Activated T-helper 17 cell treated with anti-CD3 and anti-CD28 coated beads, Interleukin-2, amount 50 U/mL, for 72 hours (primary cell): Measurements from ENCODE around the gene ENOX1. TPM values are rescaled to one million over a fixed set of nuclear protein-coding genes. Genes with fewer than 3 reads are reported as not detected.
"Not testable (repeated sequence)": the region's sequence is repeated elsewhere in the genome, so short reads cannot be mapped to it uniquely, and the experiment has no call there.

Experiments
- ATAC-seq: fragments of 150-1000 bp; cut with Tn5 transposase; replicated peaks from 2 replicates; pipeline ENCODE4 v1.10.0; 2021; ENCODE audit warnings: mild to moderate bottlenecking, moderate library complexity
- H3K27ac Mint-ChIP-seq: one replicate; pipeline ENCODE4 v1.8.0; 2022; ENCODE audit warnings: mixed read lengths
- H3K27me3 Mint-ChIP-seq: one replicate; pipeline ENCODE4 v1.8.0; 2022; ENCODE audit warnings: mixed read lengths
- H3K36me3 Mint-ChIP-seq: one replicate; pipeline ENCODE4 v1.8.0; 2022; ENCODE audit warnings: low read depth, mild to moderate bottlenecking, mixed read lengths
- H3K4me1 Mint-ChIP-seq: one replicate; pipeline ENCODE4 v1.8.0; 2022; ENCODE audit warnings: mixed read lengths
- H3K4me3 Mint-ChIP-seq: one replicate; pipeline ENCODE4 v1.8.0; 2022; ENCODE audit warnings: mild to moderate bottlenecking, mixed read lengths
- H3K9me3 Mint-ChIP-seq: one replicate; pipeline ENCODE4 v1.8.0; 2022; ENCODE audit warnings: mixed read lengths
- total RNA-seq, 2 donors: library from RNA; stranded (reverse); gene quantifications; one replicate each; pipeline ENCODE4 v1.2.3, GENCODE V29; 2022

ENOX1 gene
- total RNA-seq, 2 donors from 2014 or later: 1.7 TPM; not detected in 1

- Mint-ChIP-seq H3K27ac (no peak overlapping the region), H3K4me1 (no peaks in the 10 kb centered on the region), H3K4me3 (no peak overlapping the region), H3K27me3 (no peaks in the 10 kb centered on the region), H3K9me3 (no peaks in the 10 kb centered on the region), H3K36me3 (no peaks in the 10 kb centered on the region)
- no peak for ATAC-seq
These were observed 601.5 kb downstream of the ENOX1 start for GRCh38 chr13:43185226-43185625.

- H3K9me3 Mint-ChIP-seq: no peaks in the 10 kb centered on the region
- no peak overlapping the region for H3K27ac Mint-ChIP-seq
- peaks cover 5% of the 10 kb centered on the region for H3K27me3 Mint-ChIP-seq
- H3K4me3 Mint-ChIP-seq: no peak overlapping the region
- no peak for ATAC-seq
- H3K36me3 Mint-ChIP-seq: no peaks in the 10 kb centered on the region
- no peaks in the 10 kb centered on the region for H3K4me1 Mint-ChIP-seq
These were observed 605.9 kb downstream of the ENOX1 start for GRCh38 chr13:43180837-43181236.

GRCh38 chr13:43180036-43180660 is 606.6 kb downstream of the ENOX1 start:
- Mint-ChIP-seq H3K4me1 (no peaks in the 10 kb centered on the region), H3K27me3 (peaks cover 5% of the 10 kb centered on the region), H3K36me3 (no peaks in the 10 kb centered on the region), H3K27ac (no peak overlapping the region), H3K9me3 (no peaks in the 10 kb centered on the region), H3K4me3 (no peak overlapping the region)
- no peak for ATAC-seq

GRCh38 chr13:43171489-43171888 is 615.3 kb downstream of the ENOX1 start:
- no peaks in the 10 kb centered on the region for H3K36me3 Mint-ChIP-seq
- H3K27ac Mint-ChIP-seq: no peak overlapping the region
- no peaks in the 10 kb centered on the region for H3K9me3 Mint-ChIP-seq
- no peaks in the 10 kb centered on the region for H3K4me1 Mint-ChIP-seq
- ATAC-seq: no peak
- H3K4me3 Mint-ChIP-seq: no peak overlapping the region
- peaks cover 4% of the 10 kb centered on the region for H3K27me3 Mint-ChIP-seq

- no peak overlapping the region for H3K4me3 Mint-ChIP-seq
- no peak for ATAC-seq
- H3K9me3 Mint-ChIP-seq: no peaks in the 10 kb centered on the region
- no peaks in the 10 kb centered on the region for H3K4me1 Mint-ChIP-seq
- H3K36me3 Mint-ChIP-seq: no peaks in the 10 kb centered on the region
- H3K27ac Mint-ChIP-seq: no peak overlapping the region
- peaks cover 4% of the 10 kb centered on the region for H3K27me3 Mint-ChIP-seq
These were observed 616.3 kb downstream of the ENOX1 start for GRCh38 chr13:43170506-43170905.

- H3K4me1 Mint-ChIP-seq, H3K27me3 Mint-ChIP-seq, H3K4me3 Mint-ChIP-seq, H3K9me3 Mint-ChIP-seq, H3K27ac Mint-ChIP-seq, H3K36me3 Mint-ChIP-seq, ATAC-seq: not testable (repeated sequence)
These were observed 618.3 kb downstream of the ENOX1 start for GRCh38 chr13:43168434-43168833.

- ATAC-seq: no peak
- no peak overlapping the region for H3K4me3 Mint-ChIP-seq
- H3K36me3 Mint-ChIP-seq: no peaks in the 10 kb centered on the region
- no peaks in the 10 kb centered on the region for H3K9me3 Mint-ChIP-seq
- H3K27me3 Mint-ChIP-seq: peaks cover 4% of the 10 kb centered on the region
- no peaks in the 10 kb centered on the region for H3K4me1 Mint-ChIP-seq
- H3K27ac Mint-ChIP-seq: no peak overlapping the region
These were observed 619.0 kb downstream of the ENOX1 start for GRCh38 chr13:43167731-43168130.

- Mint-ChIP-seq H3K27me3 (peaks cover 4% of the 10 kb centered on the region), H3K9me3 (no peaks in the 10 kb centered on the region), H3K36me3 (no peaks in the 10 kb centered on the region), H3K4me3 (no peak overlapping the region), H3K27ac (no peak overlapping the region), H3K4me1 (no peaks in the 10 kb centered on the region)
- ATAC-seq: no peak
These were observed 619.9 kb downstream of the ENOX1 start for GRCh38 chr13:43166644-43167457.

Other genes starting within 250 kb of the ENOX1 start
- gene CCDC122, start 92.8 kb upstream of the ENOX1 start, total RNA-seq: 1 to 10 TPM in 1 of 2 donors, under 1 TPM in 1; 0.30 to 1.6 TPM
- 1 to 10 TPM; 6.5 to 8.2 TPM for gene LACC1, start 92.9 kb upstream of the ENOX1 start, total RNA-seq